Smooth muscle cell of the umbilical artery (primary cell): Measurements from ENCODE around the gene SMIM5. TPM values are rescaled to one million over a fixed set of nuclear protein-coding genes. Genes with fewer than 3 reads are reported as not detected.

ENCODE experiments used
- total RNA-seq: library from RNA; depleted of rRNA; stranded (reverse); fragments of >200 nt; gene quantifications from 2 replicates; pipeline ENCODE4 v1.2.3, GENCODE V29; 2014

The SMIM5 gene
- not detected in 2 replicates for total RNA-seq

GRCh38 chr17:75632863-75633485 is at the start of gene SMIM5:
Gene SMIM5 (plus strand): TSS chr17:75633434. CDS start chr17:75640202, 6,768 bp downstream.

GRCh38 chr17:75587675-75588595 is 45.3 kb upstream of the SMIM5 start, which contains the start of gene MYO15B:
Gene MYO15B (plus strand): TSS chr17:75587800. CDS start chr17:75588058, 258 bp downstream.

GRCh38 chr17:75666959-75667790 is 33.9 kb downstream of the SMIM5 start, which contains the start of the genes RECQL5 and SAP30BP:
Gene RECQL5 (minus strand): TSS chr17:75667154. CDS start chr17:75666557, 597 bp downstream.
Gene SAP30BP (plus strand): TSS chr17:75667338. CDS start chr17:75667373, 35 bp downstream.

Other genes with a start within 250 kb of the SMIM5 start
- 83.1 and 102 TPM in 2 replicates for gene GRB2, start 227.8 kb upstream of the SMIM5 start, total RNA-seq
- 39.2 and 69.2 TPM in 2 replicates for gene TMEM94, start 176.8 kb upstream of the SMIM5 start, total RNA-seq
- 6.5 and 11.2 TPM in 2 replicates for gene CASKIN2, start 117.9 kb upstream of the SMIM5 start, total RNA-seq
- gene TSEN54, start 116.9 kb upstream of the SMIM5 start, total RNA-seq: 11.6 and 17.8 TPM in 2 replicates
- gene LLGL2, start 107.7 kb upstream of the SMIM5 start, total RNA-seq: 0.74 and 1.2 TPM in 2 replicates
- 3.3 and 4.2 TPM in 2 replicates for gene MYO15B, start 45.6 kb upstream of the SMIM5 start, total RNA-seq
- 16.0 and 19.9 TPM in 2 replicates for gene RECQL5, start 33.7 kb downstream of the SMIM5 start, total RNA-seq
- 41.9 and 72.0 TPM in 2 replicates for gene SAP30BP, start 33.9 kb downstream of the SMIM5 start, total RNA-seq
- 0.09 and 0.30 TPM in 2 replicates for gene ITGB4, start 88.0 kb downstream of the SMIM5 start, total RNA-seq
- 22.2 and 27.9 TPM in 2 replicates for gene GALK1, start 131.8 kb downstream of the SMIM5 start, total RNA-seq
- 13.1 and 15.9 TPM in 2 replicates for gene UNK, start 151.4 kb downstream of the SMIM5 start, total RNA-seq
- 0.83 and 2.4 TPM in 2 replicates for gene UNC13D, start 211.0 kb downstream of the SMIM5 start, total RNA-seq
- 29.7 and 39.2 TPM in 2 replicates for gene WBP2, start 221.9 kb downstream of the SMIM5 start, total RNA-seq
- gene TRIM47, start 245.1 kb downstream of the SMIM5 start, total RNA-seq: 3.9 and 6.6 TPM in 2 replicates